CD4-positive, alpha-beta T cell (primary cell): ENCODE results near the gene BAZ2A. TPM values are rescaled to one million over a fixed set of nuclear protein-coding genes. Genes with fewer than 3 reads are reported as not detected.

Experiments
- ATAC-seq: fragments of 200-7000 bp; cut with Tn5 transposase; one replicate; pipeline ENCODE4 v1.10.0; 2022; ENCODE audit warnings: mild to moderate bottlenecking; ENCODE audit not compliant: poor library complexity
- CTCF ChIA-PET: fragments of 350-600 bp; sonication (Branson Sonifier 250); formaldehyde crosslinking; loops from one replicate; lab custom pipeline; 2021; ENCODE audit warnings: antibody characterized with exemption, inconsistent platforms; lab: Charles Lee
- POLR2A ChIA-PET: fragments of 350-600 bp; sonication (Branson Sonifier 250); formaldehyde crosslinking; loops from one replicate; lab custom pipeline; 2021; ENCODE audit warnings: antibody characterized with exemption, inconsistent platforms; lab: Charles Lee
- DNase-seq, 14 experiments: peaks; one replicate each; pipeline ENCODE4 v3.0.0-alpha.2; 2013 to 2020; ENCODE audit warnings: mixed read lengths in 2 of 14
- H3K27ac ChIP-seq, 2 donors: one replicate each; pipeline versions ENCODE4 v1.5.1 to v1.7.0; 2013; ENCODE audit warnings: low read length in 2 of 2, low read depth in 1 of 2, mild to moderate bottlenecking in 1 of 2
- H3K27me3 ChIP-seq, 2 experiments: 1 replicate in 1 of 2; 2 replicates in 1 of 2; pipeline versions ENCODE4 v1.6.1 to v1.7.0; 2013; ENCODE audit warnings: low read length in 2 of 2, control low read depth in 1 of 2, mild to moderate bottlenecking in 1 of 2, moderate library complexity in 1 of 2; ENCODE audit not compliant: insufficient read depth in 2 of 2, control insufficient read depth in 1 of 2
- H3K36me3 ChIP-seq: one replicate; pipeline ENCODE4 v1.6.1; 2013; ENCODE audit warnings: low read length, control low read depth; ENCODE audit not compliant: insufficient read depth
- H3K4me1 ChIP-seq: one replicate; pipeline ENCODE4 v1.6.1; 2013; ENCODE audit warnings: low read length, control low read depth; ENCODE audit not compliant: insufficient read depth
- H3K4me3 ChIP-seq: one replicate; pipeline ENCODE4 v1.5.1; 2013; ENCODE audit warnings: mild to moderate bottlenecking, low read length, moderate library complexity
- H3K9me3 ChIP-seq, 2 experiments: 1 replicate in 1 of 2; 2 replicates in 1 of 2; pipeline versions ENCODE4 v1.6.1 to v1.7.0; 2013; ENCODE audit warnings: low read length in 2 of 2, mild to moderate bottlenecking in 2 of 2, control low read depth in 1 of 2, moderate library complexity in 1 of 2; ENCODE audit not compliant: control insufficient read depth in 1 of 2, insufficient read depth in 1 of 2
- H3K27ac Mint-ChIP-seq: one replicate; pipeline ENCODE4 v1.8.0; 2020; ENCODE audit warnings: mixed read lengths
- H3K27me3 Mint-ChIP-seq: one replicate; pipeline ENCODE4 v1.8.0; 2021; ENCODE audit warnings: mixed read lengths
- H3K36me3 Mint-ChIP-seq: one replicate; pipeline ENCODE4 v1.8.0; 2021; ENCODE audit warnings: low read depth, mixed read lengths
- H3K4me1 Mint-ChIP-seq: one replicate; pipeline ENCODE4 v1.8.0; 2021; ENCODE audit warnings: low read depth, mixed read lengths
- H3K4me3 Mint-ChIP-seq: one replicate; pipeline ENCODE4 v1.8.0; 2020; ENCODE audit warnings: mild to moderate bottlenecking, mixed read lengths
- H3K9me3 Mint-ChIP-seq: one replicate; pipeline ENCODE4 v1.8.0; 2020; ENCODE audit warnings: mixed read lengths
- CTCF ChIP-seq: fragments of 200-600 bp; IDR thresholded peaks from one replicate; pipeline ENCODE4 v1.8.0; 2022; ENCODE audit warnings: antibody characterized with exemption, mild to moderate bottlenecking
- intact Hi-C, 2 experiments: fragments of 100-400 bp; cut with DNase I in 1 of 2; cut with micrococcal nuclease in 1 of 2; formaldehyde crosslinking; loops; one replicate each; pipeline versions ENCODE4 v1.15.1 to v1.9.0; 2023 to 2025; cut with DNase I, micrococcal nuclease
- total RNA-seq, 174 experiments: library from RNA in 2 of 174; stranded (reverse) in 2 of 174; gene quantifications; one replicate each; pipeline ENCODE4 v1.2.3 and lab custom pipeline; 2021 to 2026

BAZ2A gene
- total RNA-seq, 2 experiments from 2014 or later: 207 to 211 TPM

DNA sequence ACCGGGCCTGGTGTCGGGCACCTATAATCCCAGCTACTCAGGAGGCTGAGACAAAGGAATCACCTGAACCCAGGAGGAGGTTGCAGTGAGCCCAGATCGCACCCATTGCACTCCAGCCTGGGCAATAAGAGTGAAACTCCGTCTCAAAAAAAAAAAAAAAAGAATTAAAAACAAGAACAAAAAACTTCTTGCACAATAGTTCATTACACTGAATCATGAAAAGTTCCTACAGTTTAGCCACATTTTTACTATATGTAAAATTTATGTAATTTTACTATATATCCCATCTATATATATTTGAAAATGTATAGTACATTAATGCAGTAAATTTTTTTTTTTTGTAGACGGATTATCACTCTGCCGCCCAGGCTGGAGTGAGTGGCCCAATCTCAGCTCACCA is 11.1 kb upstream of the BAZ2A start:
- no peaks in the 10 kb centered on the region for H3K27me3 ChIP-seq
- ChIA-PET CTCF (interaction anchor here (0.7 kb wide), 1 partner anchor 353 kb away, joined by 3 read pairs; no protein-coding TSS in a partner anchor), POLR2A (interaction anchor here (1.0 to 9.4 kb wide), 2 partner anchors 13 to 44 kb away, joined by 6 to 139 read pairs; partner anchors contain the start of gene PTGES3)
- H3K27ac ChIP-seq: no peak overlapping the region
- no peak overlapping the region for H3K27ac Mint-ChIP-seq
- DNase-seq: no peak
- ATAC-seq: no peak
- H3K4me1 ChIP-seq: peaks cover 41% of the 10 kb centered on the region
- H3K9me3 Mint-ChIP-seq: no peaks in the 10 kb centered on the region
- peaks cover 93% of the 10 kb centered on the region for H3K36me3 Mint-ChIP-seq
- TF ChIP-seq CTCF: no peak
- peaks cover 73% of the 10 kb centered on the region for H3K36me3 ChIP-seq
- intact Hi-C loops: no loop called here
- H3K27me3 Mint-ChIP-seq: no peaks in the 10 kb centered on the region
- no peak overlapping the region for H3K4me3 Mint-ChIP-seq
- H3K4me3 ChIP-seq: no peak overlapping the region
- peaks cover 52% of the 10 kb centered on the region for H3K4me1 Mint-ChIP-seq
- H3K9me3 ChIP-seq: no peaks in the 10 kb centered on the region

DNA sequence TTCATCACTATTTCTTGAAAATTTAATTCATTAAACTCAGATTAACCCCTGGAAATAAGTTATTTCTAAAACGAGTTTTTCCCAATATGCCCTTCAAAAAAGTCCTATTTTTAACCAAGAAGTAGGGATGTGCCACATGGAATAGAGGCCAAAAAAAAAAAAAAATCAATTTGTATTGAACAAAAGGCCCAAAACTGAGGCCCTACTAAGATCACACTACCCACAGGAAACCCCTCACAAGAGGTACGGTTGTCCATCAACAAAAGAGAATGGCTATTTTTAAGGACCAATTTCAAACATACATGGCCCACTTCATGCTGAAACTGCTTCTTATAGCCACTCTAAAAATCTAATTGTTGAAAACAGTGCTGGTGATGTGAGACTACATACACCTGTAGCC is 7.5 kb upstream of the BAZ2A start:
- ChIA-PET POLR2A (interaction anchor here (1.6 to 9.4 kb wide), 2 partner anchors 8 to 48 kb away, joined by 7 to 139 read pairs; partner anchors contain the start of gene PTGES3), CTCF (no interaction called here)
- TF ChIP-seq CTCF: no peak
- peak overlapping the region; percentile 43 to 56 for H3K27ac ChIP-seq
- peaks cover 56% of the 10 kb centered on the region for H3K4me1 ChIP-seq
- Mint-ChIP-seq H3K4me1 (peaks cover 63% of the 10 kb centered on the region), H3K4me3 (peak overlapping the region; percentile 6), H3K36me3 (peaks cover 67% of the 10 kb centered on the region), H3K27me3 (no peaks in the 10 kb centered on the region), H3K27ac (peak overlapping the region; percentile 98), H3K9me3 (no peaks in the 10 kb centered on the region)
- no peak overlapping the region for H3K4me3 ChIP-seq
- H3K27me3 ChIP-seq: no peaks in the 10 kb centered on the region
- H3K36me3 ChIP-seq: peaks cover 51% of the 10 kb centered on the region
- no peak for DNase-seq
- no peak for ATAC-seq
- intact Hi-C loops: loop anchor here (1.0 to 10.0 kb wide), 8 partner anchors 8 to 823 kb away; partner anchors contain the start of genes APOF (in 1 of the 2), DGKA (in 1 of the 2), NAB2 (in 1 of the 2) and ORMDL2 (in 1 of the 2)
- H3K9me3 ChIP-seq: no peaks in the 10 kb centered on the region

DNA sequence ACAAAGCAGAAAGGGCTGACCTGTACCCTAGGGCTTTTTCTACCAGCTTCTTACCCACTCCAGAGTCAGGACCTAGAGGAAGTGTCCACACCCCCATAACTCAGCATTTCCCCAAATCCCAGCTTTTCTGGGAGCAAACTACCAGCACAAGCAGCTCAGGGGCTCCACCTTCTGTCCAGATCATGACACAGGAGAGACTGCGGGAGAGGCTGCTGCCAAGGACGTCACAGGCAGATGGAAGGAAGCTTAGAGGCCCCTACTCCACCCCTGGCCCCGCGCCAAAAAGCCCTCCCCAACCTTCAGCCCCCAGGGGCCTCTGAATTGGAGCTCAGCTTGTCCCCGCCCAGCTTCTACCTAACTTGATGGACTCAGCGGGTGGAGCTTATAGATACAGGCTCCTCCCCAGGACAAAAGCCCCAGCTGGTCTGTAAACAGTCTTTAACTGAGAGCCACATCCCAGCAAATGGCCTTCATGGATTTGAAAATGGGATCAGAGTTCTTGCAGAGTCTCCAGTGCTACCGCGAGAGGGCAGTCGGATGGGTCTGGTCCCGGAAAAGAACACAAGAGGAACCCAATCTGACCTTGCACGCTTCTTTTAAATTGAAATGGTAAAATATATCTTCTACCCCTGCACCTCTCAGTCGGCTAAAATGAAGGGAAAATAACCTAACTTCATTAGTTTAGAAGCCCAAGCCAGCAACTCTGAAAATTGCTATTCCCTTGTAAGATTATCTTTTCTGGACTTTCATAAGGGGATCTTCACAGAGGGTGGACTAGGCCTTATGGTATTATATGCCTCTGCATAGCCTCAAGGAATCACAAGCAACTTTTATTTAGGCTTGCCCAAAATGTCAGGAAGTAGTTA is 6.8 kb upstream of the BAZ2A start:
- Mint-ChIP-seq H3K4me1 (peaks cover 65% of the 10 kb centered on the region), H3K36me3 (peaks cover 60% of the 10 kb centered on the region), H3K4me3 (peak overlapping the region; percentile 94), H3K27ac (peak overlapping the region; percentile 98), H3K9me3 (no peaks in the 10 kb centered on the region), H3K27me3 (no peaks in the 10 kb centered on the region)
- ATAC-seq (peak; percentile 72), DNase-seq (peak; percentile 87 to 98 (median 93))
- no peaks in the 10 kb centered on the region for H3K9me3 ChIP-seq
- peak; percentile 72 for TF ChIP-seq CTCF
- H3K4me1 ChIP-seq: peaks cover 56% of the 10 kb centered on the region
- intact Hi-C loops: loop anchor here (1.0 to 10.0 kb wide), 9 partner anchors 8 to 822 kb away; partner anchors contain the start of genes APOF (in 1 of the 2), DGKA (in 1 of the 2), NAB2 (in 1 of the 2) and ORMDL2 (in 1 of the 2)
- H3K4me3 ChIP-seq: peak overlapping the region; percentile 76
- ChIA-PET POLR2A (interaction anchor here (0.7 to 9.4 kb wide), 29 partner anchors 9 to 709 kb away, joined by 3 to 139 read pairs (median 6); partner anchors contain the start of genes ATP5F1B, CNPY2, CS and ESYT1), CTCF (interaction anchor here (0.6 to 3.7 kb wide), 27 partner anchors 9 to 663 kb away, joined by 3 to 30 read pairs (median 5); partner anchors contain the start of genes ATP5F1B, NACA, PTGES3 and RAB5B)
- no peaks in the 10 kb centered on the region for H3K27me3 ChIP-seq
- H3K27ac ChIP-seq: peak overlapping the region; percentile 56 to 84
- H3K36me3 ChIP-seq: peaks cover 44% of the 10 kb centered on the region
